K562 (cell line): ENCODE data around the gene SLK. TPM values are rescaled to one million over a fixed set of nuclear protein-coding genes. Genes with fewer than 3 reads are reported as not detected.
A peak's percentile ranks its signal among the peaks of the same experiment; 100 is the strongest.

Experiments
- ATAC-seq: fragments of 200-7000 bp; cut with Tn5 transposase; 3 replicates; pipeline ENCODE4 v1.9.1; 2020; ENCODE audit warnings: moderate library complexity
- Bru-seq: library from RNA; stranded (reverse); fragments of 400-500 nt; gene quantifications from one replicate; lab custom pipeline; 2021; lab: Mats Ljungman, UMichigan
- BruChase-seq, 2 experiments: library from RNA; stranded (reverse); fragments of 400-500 nt; gene quantifications; one replicate each; lab custom pipeline; 2021; lab: Mats Ljungman, UMichigan
- BruUV-seq: library from RNA; stranded (reverse); fragments of 400-500 nt; replicated peaks from 2 replicates; lab custom pipeline; 2021; lab: Mats Ljungman, UMichigan
- CTCF ChIA-PET: fragments of 300-600 bp; formaldehyde crosslinking; extraction: SDS; loops from one replicate; lab custom pipeline; 2021; ENCODE audit warnings: low intra/inter-chr PET ratio; lab: Yijun Ruan, JAX
- POLR2A ChIA-PET: fragments of 300-600, 350-650 bp; sonication (Branson Sonifier 250); formaldehyde crosslinking; extraction: SDS; loops from one replicate; lab custom pipeline; 2021; ENCODE audit warnings: antibody characterized with exemption, inconsistent platforms; lab: Yijun Ruan, JAX
- DNase-seq, 4 experiments: peaks; one replicate each; pipeline versions ENCODE4 v3.0.0 to v3.0.0-alpha.2; 2011 to 2018; ENCODE audit warnings: low spot score in 3 of 4, mixed read lengths in 3 of 4; ENCODE audit errors: extremely low read depth in 1 of 4
- FAIRE-seq: peaks from 2 replicates; lab custom pipeline; 2011; peaks lifted over from hg19 to GRCh38; lab: Jason Lieb, UNC
- H2AFZ ChIP-seq: 2 replicates; pipeline ENCODE4 v1.6.0; 2011; ENCODE audit warnings: low read depth, low read length, control low read depth, inconsistent platforms
- H3K27ac ChIP-seq: fragments of 200-600 bp; 3 replicates; pipeline ENCODE4 v1.8.0; 2011; ENCODE audit warnings: low read depth, mild to moderate bottlenecking, control low read depth, inconsistent platforms, low read length, moderate library complexity, mixed read lengths; ENCODE audit errors: extremely low read depth
- H3K27me3 ChIP-seq, 2 experiments: fragments of 300-600 bp in 1 of 2; 2 replicates in 1 of 2; 3 replicates in 1 of 2; pipeline versions ENCODE4 v1.6.0 to v1.8.0; 2011; ENCODE audit warnings: inconsistent platforms in 2 of 2, low read length in 2 of 2, mild to moderate bottlenecking in 1 of 2, mixed read lengths in 1 of 2, moderate library complexity in 1 of 2; ENCODE audit not compliant: control insufficient read depth in 2 of 2, insufficient read depth in 2 of 2
- H3K36me3 ChIP-seq: fragments of 300-600 bp; 3 replicates; pipeline ENCODE4 v1.8.0; 2011; ENCODE audit warnings: mild to moderate bottlenecking, low read length, inconsistent platforms; ENCODE audit not compliant: control insufficient read depth, insufficient read depth
- H3K4me1 ChIP-seq, 2 experiments: fragments of 200-600 bp in 1 of 2; replicated peaks in 1 of 2; 2 replicates in 1 of 2; 3 replicates in 1 of 2; pipeline versions ENCODE4 v1.5.1 to v1.8.0; 2011; ENCODE audit warnings: inconsistent platforms in 2 of 2, low read length in 2 of 2, mild to moderate bottlenecking in 1 of 2, mixed read lengths in 1 of 2, moderate library complexity in 1 of 2; ENCODE audit not compliant: control insufficient read depth in 2 of 2, insufficient read depth in 2 of 2
- H3K4me2 ChIP-seq: 2 replicates; pipeline ENCODE4 v1.6.1; 2011; ENCODE audit warnings: low read length, control low read depth, inconsistent platforms, mixed read lengths; ENCODE audit not compliant: insufficient read depth
- H3K4me3 ChIP-seq: fragments of 200-600 bp; sonication (generic), shearing (Covaris generic); 2 replicates; pipeline ENCODE4 v1.5.1; 2016; ENCODE audit warnings: control low read depth, inconsistent platforms
- H3K79me2 ChIP-seq: fragments of 200-600 bp; 3 replicates; pipeline ENCODE4 v1.8.0; 2011; ENCODE audit warnings: low read length, inconsistent platforms; ENCODE audit not compliant: control insufficient read depth, insufficient read depth
- H3K9ac ChIP-seq, 2 experiments: 2 replicates each; pipeline versions ENCODE4 v1.6.0 to v1.6.1; 2011; ENCODE audit warnings: low read depth in 2 of 2, low read length in 2 of 2, control low read depth in 1 of 2, inconsistent platforms in 1 of 2, mild to moderate bottlenecking in 1 of 2, mixed read lengths in 1 of 2; ENCODE audit not compliant: insufficient read depth in 1 of 2
- H3K9me1 ChIP-seq: one replicate; pipeline ENCODE4 v1.6.0; 2011; ENCODE audit warnings: inconsistent platforms, mild to moderate bottlenecking, low read length, moderate library complexity; ENCODE audit not compliant: control insufficient read depth, insufficient read depth
- H3K9me3 ChIP-seq: replicated peaks from 2 replicates; pipeline ENCODE4 v1.5.1; 2011; ENCODE audit warnings: low read depth, low read length, inconsistent platforms; ENCODE audit not compliant: control insufficient read depth, insufficient read depth
- H4K20me1 ChIP-seq: replicated peaks from 2 replicates; pipeline ENCODE4 v1.6.1; 2011; ENCODE audit warnings: low read length, inconsistent platforms, mixed read lengths; ENCODE audit not compliant: control insufficient read depth, insufficient read depth
- BDP1 ChIP-seq: IDR thresholded peaks from 3 replicates; pipeline ENCODE4 v1.6.1; 2011; ENCODE audit not compliant: insufficient read length, insufficient read depth
- CHD1 ChIP-seq: fragments of 200-600 bp; sonication (generic); IDR thresholded peaks from one replicate; pipeline ENCODE4 v1.6.1; 2012; ENCODE audit warnings: mild to moderate bottlenecking, moderate library complexity, low read length, inconsistent platforms
- GTF2A2 ChIP-seq: IDR thresholded peaks from 2 replicates; pipeline ENCODE4 v1.6.1; 2016; ENCODE audit warnings: mild to moderate bottlenecking, missing genetic modification characterization, missing compliant biosample characterization
- NR2C2 ChIP-seq, 2 experiments: fragments of 200-800 bp in 1 of 2; sonication (Bioruptor generic) in 1 of 2; sonication (generic) in 1 of 2; formaldehyde crosslinking in 1 of 2; IDR thresholded peaks; 2 replicates each; pipeline versions ENCODE4 v1.6.1 to v1.8.0; 2016 to 2022; ENCODE audit warnings: mild to moderate bottlenecking in 1 of 2, missing compliant biosample characterization in 1 of 2, missing genetic modification characterization in 1 of 2, missing genetic modification reagents in 1 of 2
- SMARCB1 ChIP-seq: IDR thresholded peaks from 2 replicates; pipeline ENCODE4 v1.6.1; 2011; ENCODE audit warnings: improper control_type of control experiment, low read depth; ENCODE audit not compliant: insufficient read length
- ZNF449 ChIP-seq: fragments of 250-450 bp; sonication (Bioruptor Pico); IDR thresholded peaks from 2 replicates; pipeline ENCODE4 v1.8.0; 2022; ENCODE audit warnings: moderate library complexity, mild to moderate bottlenecking, inconsistent platforms
- WGBS: fragments of 100-300 bp; shearing (Covaris generic); methylation state at CpG from one replicate; pipeline ENCODE4 v1.1.6; 2016; ENCODE audit warnings: low coverage, mixed read lengths; ENCODE audit not compliant: insufficient coverage; ENCODE audit errors: missing lambda C conversion rate; 5-methylcytosine and 5-hydroxymethylcytosine counted together
- in situ Hi-C: fragments of 300-500 bp; cut with MboI; formaldehyde crosslinking; loops from 4 replicates; pipeline ENCODE4 v1.15.0; 2018; ENCODE audit warnings: inconsistent platforms, mixed read lengths
- intact Hi-C: fragments of 100-400 bp; cut with micrococcal nuclease; formaldehyde crosslinking; loops from 2 replicates; pipeline ENCODE4 v1.14.2; 2022
- long read RNA-seq, 3 experiments: library from polyadenylated mRNA in 2 of 3; library from RNA in 1 of 3; unstranded in 2 of 3; stranded (forward) in 1 of 3; transcript quantifications; one replicate each; pipeline ENCODE4 v2.0.0, GENCODE V29; 2019 to 2022
- polyA minus RNA-seq, 3 experiments: library from RNA; depleted of rRNA, polyadenylated mRNA; stranded (reverse); fragments of >200 nt; gene quantifications; 2 replicates each; pipeline ENCODE4 v1.2.3, GENCODE V29; 2011
- polyA plus RNA-seq, 8 experiments: library from polyadenylated mRNA; depleted of rRNA in 4 of 8; stranded (reverse) in 5 of 8; unstranded in 3 of 8; fragments of >200 nt; fragmentation: Nextera tagmentation in 2 of 8; fragmentation: Illumina TruSeq in 1 of 8; extraction: Ambion mirVana in 2 of 8; extraction: Trizol in 1 of 8; gene quantifications; 2 replicates each; pipeline versions ENCODE4 v1.2.1 to v1.2.3, GENCODE V29; 2011 to 2014; ENCODE audit warnings: inconsistent platforms in 1 of 8, missing spikeins in 1 of 8
- total RNA-seq, 7 experiments: library from RNA; depleted of rRNA in 6 of 7; stranded (reverse); fragments of >200 nt in 6 of 7; fragmentation: Illumina TruSeq in 2 of 7; extraction: Trizol in 2 of 7; gene quantifications; 2 replicates each; pipeline versions ENCODE4 v1.2.1 to v1.2.3, GENCODE V29; 2011 to 2021; ENCODE audit warnings: low replicate concordance in 1 of 7
- TF ChIP-seq, protein P1 (sequence below): fragments of 450-650 bp; IDR thresholded peaks from 2 replicates; pipeline ENCODE4 v1.6.1; 2016; ENCODE audit warnings: antibody characterized with exemption
- TF ChIP-seq, protein P2 (sequence below): fragments of 250-450 bp; sonication (Bioruptor Pico); IDR thresholded peaks from 2 replicates; pipeline ENCODE4 v1.9.0; 2021; ENCODE audit warnings: mild to moderate bottlenecking, inconsistent platforms

SLK gene
- 5.1 and 25.0 TPM in 2 replicates for total RNA-seq (2011; cell fraction: chromatin; rRNA removed; ENCODE audit: low replicate concordance)
- 3.5 and 4.9 TPM in 2 replicates for total RNA-seq (2011; cell fraction: nucleolus; rRNA removed)
- total RNA-seq (2011; cell fraction: nucleoplasm; rRNA removed): 8.1 and 11.5 TPM in 2 replicates
- total RNA-seq (2014; rRNA removed) (24.0 and 39.9 TPM in 2 replicates), total RNA-seq (2014; rRNA removed; fragmentation: Illumina TruSeq; extraction: Trizol) (40.0 and 43.5 TPM in 2 replicates), total RNA-seq (2015; rRNA removed; fragmentation: Illumina TruSeq; extraction: Trizol) (37.4 and 39.0 TPM in 2 replicates), total RNA-seq (2021) (21.6 and 23.4 TPM in 2 replicates), polyA plus RNA-seq (2011; rRNA removed) (10.6 and 14.9 TPM in 2 replicates), polyA plus RNA-seq (2014; fragmentation: Illumina TruSeq; extraction: Trizol) (21.3 and 26.4 TPM in 2 replicates), polyA plus RNA-seq (2014; fragmentation: Nextera tagmentation; extraction: Ambion mirVana) (1 to 10 TPM; 8.2 to 9.2 TPM), polyA plus RNA-seq (2014; rRNA removed) (12.7 and 15.5 TPM in 2 replicates), polyA minus RNA-seq (2011; rRNA and poly(A)+ RNA removed) (32.3 and 40.0 TPM in 2 replicates), Bru-seq, nascent RNA (percentile 81 among the genes with signal in this experiment), BruChase-seq, experiment 1, labeled RNA remaining after a 2-hour chase (percentile 84 among the genes with signal in this experiment), BruChase-seq, experiment 2, labeled RNA remaining after a 6-hour chase (percentile 86 among the genes with signal in this experiment)
- 1.9 and 3.7 TPM in 2 replicates for polyA plus RNA-seq (2011; cell fraction: cytosol; rRNA removed)
- 5.5 and 6.3 TPM in 2 replicates for polyA plus RNA-seq (2011; cell fraction: nucleus; rRNA removed)
- polyA plus RNA-seq (2012): 15.6 and 19.0 TPM in 2 replicates
- 19.4 and 19.6 TPM in 2 replicates for polyA minus RNA-seq (2011; cell fraction: cytosol; rRNA and poly(A)+ RNA removed)
- polyA minus RNA-seq (2011; cell fraction: nucleus; rRNA and poly(A)+ RNA removed): 6.3 and 13.2 TPM in 2 replicates
- long read RNA-seq, experiment 1, full-length matches to known transcripts: 32 of 178 reads
- long read RNA-seq, experiment 1, partial matches to known transcripts: 130 of 178 reads
- long read RNA-seq, experiment 1, other reads (novel, unspliced or antisense): 16 of 178 reads
- long read RNA-seq, experiment 2, partial matches to known transcripts: 3 of 17 reads
- long read RNA-seq, experiment 2, other reads (novel, unspliced or antisense): 14 of 17 reads
- long read RNA-seq, experiment 3, partial matches to known transcripts: 3 of 8 reads
- long read RNA-seq, experiment 3, other reads (novel, unspliced or antisense): 5 of 8 reads

DNA sequence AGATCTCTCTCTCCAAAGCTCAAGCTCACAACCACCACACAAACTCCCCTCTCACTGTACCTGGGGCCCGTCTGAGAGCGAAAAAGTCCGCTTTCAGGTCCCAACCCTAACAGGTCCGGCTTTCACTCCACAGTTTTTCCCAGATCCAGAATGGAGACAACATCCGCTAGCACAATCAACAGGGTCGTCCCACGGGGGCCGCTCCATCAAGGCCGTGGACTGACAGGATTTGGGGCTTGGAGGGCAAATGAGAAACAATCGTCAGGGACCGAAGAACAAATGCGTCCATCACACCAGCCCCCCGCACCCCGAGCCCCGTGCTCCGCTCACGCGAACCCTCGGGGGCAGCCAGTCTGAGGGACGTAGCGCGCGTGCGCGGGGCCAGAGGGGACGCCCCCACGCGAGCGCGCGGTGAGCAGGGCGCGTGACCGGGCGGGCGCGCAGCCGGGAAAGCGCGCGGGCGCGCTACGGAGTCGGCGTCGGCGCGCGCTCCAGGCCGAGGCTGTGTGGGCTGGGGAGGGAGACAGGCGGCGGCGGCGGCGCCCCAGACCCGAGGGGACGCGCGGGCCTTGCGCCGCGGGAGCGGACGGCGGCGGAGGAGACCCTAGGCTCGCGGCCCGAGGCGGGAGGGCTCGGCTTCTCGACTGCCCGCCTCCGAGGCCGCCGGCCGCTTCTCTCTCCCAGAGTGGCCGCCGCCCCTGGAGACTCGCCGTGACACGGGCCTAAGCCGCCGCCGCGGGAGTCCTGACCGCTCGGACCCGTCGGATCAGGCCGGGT lies at the start of gene SLK:
SLK (plus strand) TSS at position 470 of the 777 bp plus-strand sequence. CDS start 606 bp downstream, outside the sequence.
- H3K9me3 ChIP-seq: no peaks in the 10 kb centered on the region
- H3K4me2 ChIP-seq: peak within 1 kb of the TSS; percentile 96
- H3K4me3 ChIP-seq: peak within 1 kb of the TSS; percentile 90
- H3K27ac ChIP-seq: peak within 1 kb of the TSS; percentile 98
- H3K79me2 ChIP-seq: peaks cover 60% of the 10 kb centered on the region
- WGBS: 0% methylated on average over 27 of the region's 92 CpGs
- H4K20me1 ChIP-seq: peaks cover 9% of the 10 kb centered on the region
- ATAC-seq (peak; percentile 59), DNase-seq (peak; percentile 76 to 88 (median 83)), FAIRE-seq (peak; percentile 35)
- POLR2A ChIA-PET: interaction anchor here (0.5 to 1.4 kb wide), 4 partner anchors 10 to 94 kb away, joined by 3 to 8 read pairs (median 4); no protein-coding TSS in a partner anchor
- peak within 1 kb of the TSS; percentile 96 for H3K9ac ChIP-seq
- H3K4me1 ChIP-seq: peaks cover 1 to 5% of the 10 kb centered on the region in 2 experiments; a peak in 2 of 5 replicates
- H3K9me1 ChIP-seq: no peaks in the 10 kb centered on the region
- H3K36me3 ChIP-seq: 0 out of 3 replicates have a peak, but pooled peaks cover 2% of the 10 kb centered on the region
- no peaks in the 10 kb centered on the region for H3K27me3 ChIP-seq
- no TSS peak for BruUV-seq
- in situ Hi-C loops (loop anchor here (5.0 kb wide), 1 partner anchor 80 kb away; no protein-coding TSS in a partner anchor), intact Hi-C loops (loop anchor here (5.0 kb wide), 2 partner anchors 80 to 155 kb away; partner anchors contain the start of gene SFR1)
- CTCF ChIA-PET: no interaction called here
- H2AFZ ChIP-seq: peak within 1 kb of the TSS; percentile 94
- no peak for TF ChIP-seq NR2C2 (CRISPR knock-in tag; IDR thresholded peaks at IDR 0.05)
- peak; percentile 48; the same call in 1 of the 2 replicates for TF ChIP-seq NR2C2 (tag; IDR thresholded peaks at IDR 0.05)
- TF ChIP-seq CHD1: no peak
- no peak for TF ChIP-seq ZNF449
- no peak for TF ChIP-seq BDP1
- no peak for TF ChIP-seq GTF2A2 (tag)
- no peak for TF ChIP-seq SMARCB1
- TF ChIP-seq, protein P1, sequence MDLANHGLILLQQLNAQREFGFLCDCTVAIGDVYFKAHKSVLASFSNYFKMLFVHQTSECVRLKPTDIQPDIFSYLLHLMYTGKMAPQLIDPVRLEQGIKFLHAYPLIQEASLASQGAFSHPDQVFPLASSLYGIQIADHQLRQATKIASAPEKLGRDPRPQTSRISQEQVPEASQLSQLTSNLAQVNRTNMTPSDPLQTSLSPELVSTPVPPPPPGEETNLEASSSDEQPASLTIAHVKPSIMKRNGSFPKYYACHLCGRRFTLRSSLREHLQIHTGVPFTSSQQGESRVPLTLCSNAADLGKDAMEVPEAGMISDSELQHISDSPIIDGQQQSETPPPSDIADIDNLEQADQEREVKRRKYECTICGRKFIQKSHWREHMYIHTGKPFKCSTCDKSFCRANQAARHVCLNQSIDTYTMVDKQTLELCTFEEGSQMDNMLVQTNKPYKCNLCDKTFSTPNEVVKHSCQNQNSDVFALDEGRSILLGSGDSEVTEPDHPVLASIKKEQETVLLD: peak; percentile 72; the same call in 1 of the 2 replicates
- TF ChIP-seq, protein P2, sequence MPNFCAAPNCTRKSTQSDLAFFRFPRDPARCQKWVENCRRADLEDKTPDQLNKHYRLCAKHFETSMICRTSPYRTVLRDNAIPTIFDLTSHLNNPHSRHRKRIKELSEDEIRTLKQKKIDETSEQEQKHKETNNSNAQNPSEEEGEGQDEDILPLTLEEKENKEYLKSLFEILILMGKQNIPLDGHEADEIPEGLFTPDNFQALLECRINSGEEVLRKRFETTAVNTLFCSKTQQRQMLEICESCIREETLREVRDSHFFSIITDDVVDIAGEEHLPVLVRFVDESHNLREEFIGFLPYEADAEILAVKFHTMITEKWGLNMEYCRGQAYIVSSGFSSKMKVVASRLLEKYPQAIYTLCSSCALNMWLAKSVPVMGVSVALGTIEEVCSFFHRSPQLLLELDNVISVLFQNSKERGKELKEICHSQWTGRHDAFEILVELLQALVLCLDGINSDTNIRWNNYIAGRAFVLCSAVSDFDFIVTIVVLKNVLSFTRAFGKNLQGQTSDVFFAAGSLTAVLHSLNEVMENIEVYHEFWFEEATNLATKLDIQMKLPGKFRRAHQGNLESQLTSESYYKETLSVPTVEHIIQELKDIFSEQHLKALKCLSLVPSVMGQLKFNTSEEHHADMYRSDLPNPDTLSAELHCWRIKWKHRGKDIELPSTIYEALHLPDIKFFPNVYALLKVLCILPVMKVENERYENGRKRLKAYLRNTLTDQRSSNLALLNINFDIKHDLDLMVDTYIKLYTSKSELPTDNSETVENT (CRISPR knock-in tag): peak; percentile 96
